Vagina (tissue), 2 donors: ENCODE results near the gene CLHC1. TPM values are rescaled to one million over a fixed set of nuclear protein-coding genes. Genes with fewer than 3 reads are reported as not detected.

ENCODE experiments used
- DNase-seq, 2 donors: peaks; one replicate each; pipeline ENCODE4 v3.0.0-alpha.2; 2017; ENCODE audit errors: extremely low spot score in 2 of 2
- H3K27ac ChIP-seq: fragments of 200-600 bp; sonication (generic); one replicate; pipeline ENCODE4 v1.5.1; 2019
- H3K27me3 ChIP-seq: fragments of 200-600 bp; sonication (generic); one replicate; pipeline ENCODE4 v1.5.1; 2019
- H3K36me3 ChIP-seq, 2 donors: fragments of 200-600 bp; sonication (generic); one replicate each; pipeline ENCODE4 v1.5.1; 2017 to 2019
- H3K4me1 ChIP-seq: fragments of 200-600 bp; sonication (generic); one replicate; pipeline ENCODE4 v1.5.1; 2019
- H3K4me3 ChIP-seq, 2 donors: fragments of 200-600 bp; sonication (generic); 1 replicate in 1 of 2; 2 replicates in 1 of 2; pipeline ENCODE4 v1.5.1; 2016 to 2019
- H3K9me3 ChIP-seq: fragments of 200-600 bp; sonication (generic); one replicate; pipeline ENCODE4 v1.5.1; 2019
- CTCF ChIP-seq, 3 experiments: fragments of 450-650 bp in 2 of 3; fragments of 200-600 bp in 1 of 3; sonication (generic) in 1 of 3; IDR thresholded peaks; one replicate each; pipeline ENCODE4 v1.5.1; 2017 to 2019; ENCODE audit warnings: antibody characterized with exemption in 3 of 3, mild to moderate bottlenecking in 2 of 3, moderate library complexity in 2 of 3
- POLR2A ChIP-seq, 2 donors: fragments of 450-650 bp; IDR thresholded peaks; one replicate each; pipeline ENCODE4 v1.6.1; 2017; ENCODE audit warnings: antibody characterized with exemption in 2 of 2, mild to moderate bottlenecking in 2 of 2, moderate library complexity in 2 of 2
- POLR2AphosphoS5 ChIP-seq, 2 donors: sonication (generic); formaldehyde crosslinking; IDR thresholded peaks; one replicate each; pipeline ENCODE4 v1.9.0; 2017; ENCODE audit warnings: antibody characterized with exemption in 2 of 2, mild to moderate bottlenecking in 2 of 2, low read depth in 1 of 2; ENCODE audit not compliant: insufficient read depth in 1 of 2
- intact Hi-C: fragments of 100-400 bp; cut with DNase I; formaldehyde crosslinking; loops from one replicate; pipeline ENCODE4 v1.15.1; 2023
- total RNA-seq: library from RNA; depleted of rRNA; stranded (reverse); fragments of >200 nt; gene quantifications from one replicate; pipeline ENCODE4 v1.2.3, GENCODE V29; 2016

The CLHC1 gene
- total RNA-seq, 1 donor from 2014 or later, result 4.7 TPM

GRCh38 chr2:55168221-55169154, 63.6 kb downstream of the CLHC1 start:
- peaks cover 21% of the 10 kb centered on the region for H3K4me1 ChIP-seq

GRCh38 chr2:55165626-55166025, 66.5 kb downstream of the CLHC1 start:
- no peaks in the 10 kb centered on the region for H3K27me3 ChIP-seq
- H3K4me1 ChIP-seq, result peaks cover 36% of the 10 kb centered on the region
- TF ChIP-seq POLR2A (IDR thresholded peaks at IDR 0.05) (no peak), CTCF (IDR thresholded peaks at IDR 0.05) (no peak), POLR2AphosphoS5 (IDR thresholded peaks at IDR 0.05; ENCODE audit: insufficient read depth in 1 of 2, low read depth in 1 of 2) (no peak)
- DNase-seq, result no peak
- no peak overlapping the region for H3K27ac ChIP-seq
- H3K4me3 ChIP-seq, result no peak overlapping the region
- no peaks in the 10 kb centered on the region for H3K36me3 ChIP-seq
- intact Hi-C loops, result loop anchor here (5.0 to 10.0 kb wide), 3 partner anchors 63 to 151 kb away; no protein-coding TSS in a partner anchor
- no peaks in the 10 kb centered on the region for H3K9me3 ChIP-seq

More at GRCh38 chr2:55168221-55169154, 63.6 kb downstream of the CLHC1 start:
- peak in 1 of 2 donors; percentile 92 for DNase-seq
- peak in 1 of 2 donors; percentile 47 for TF ChIP-seq POLR2AphosphoS5 (IDR thresholded peaks at IDR 0.05; ENCODE audit: insufficient read depth in 1 of 2, low read depth in 1 of 2)
- no peak for TF ChIP-seq POLR2A (IDR thresholded peaks at IDR 0.05)
- peak in 2 of 3 experiments; percentile 38 to 74 for TF ChIP-seq CTCF (IDR thresholded peaks at IDR 0.05)
- H3K27ac ChIP-seq, result peak overlapping the region; percentile 71
- H3K4me3 ChIP-seq, result no peak overlapping the region
- H3K36me3 ChIP-seq, result no peaks in the 10 kb centered on the region
- H3K9me3 ChIP-seq, result no peaks in the 10 kb centered on the region
- no peaks in the 10 kb centered on the region for H3K27me3 ChIP-seq
- intact Hi-C loops, result loop anchor here (5.0 to 10.0 kb wide), 3 partner anchors 66 to 154 kb away; no protein-coding TSS in a partner anchor

- no peak overlapping the region for H3K4me3 ChIP-seq
- no peaks in the 10 kb centered on the region for H3K9me3 ChIP-seq
- TF ChIP-seq POLR2A (IDR thresholded peaks at IDR 0.05) (no peak), CTCF (IDR thresholded peaks at IDR 0.05) (no peak), POLR2AphosphoS5 (IDR thresholded peaks at IDR 0.05; ENCODE audit: insufficient read depth in 1 of 2, low read depth in 1 of 2) (no peak)
- intact Hi-C loops, result loop anchor here (5.0 to 10.0 kb wide), 3 partner anchors 63 to 150 kb away; no protein-coding TSS in a partner anchor
- H3K27ac ChIP-seq, result no peak overlapping the region
- H3K27me3 ChIP-seq, result no peaks in the 10 kb centered on the region
- H3K4me1 ChIP-seq, result peaks cover 36% of the 10 kb centered on the region
- DNase-seq, result no peak
- H3K36me3 ChIP-seq, result no peaks in the 10 kb centered on the region
Observed at GRCh38 chr2:55164534-55165480, 67.3 kb downstream of the CLHC1 start.

- Histone ChIP-seq H3K9me3 (no peaks in the 10 kb centered on the region), H3K27ac (peak overlapping the region; percentile 59), H3K27me3 (no peaks in the 10 kb centered on the region), H3K4me3 (no peak overlapping the region), H3K4me1 (peaks cover 40% of the 10 kb centered on the region), H3K36me3 (no peaks in the 10 kb centered on the region)
- intact Hi-C loops, result loop anchor here (10.0 kb wide), 2 partner anchors 119 to 149 kb away; no protein-coding TSS in a partner anchor
- TF ChIP-seq POLR2AphosphoS5 (IDR thresholded peaks at IDR 0.05; ENCODE audit: insufficient read depth in 1 of 2, low read depth in 1 of 2), result no peak
- TF ChIP-seq CTCF (IDR thresholded peaks at IDR 0.05), result no peak
- no peak for TF ChIP-seq POLR2A (IDR thresholded peaks at IDR 0.05)
- DNase-seq, result no peak
Observed at GRCh38 chr2:55163941-55164390, 68.1 kb downstream of the CLHC1 start.
